Keratinocyte (primary cell): ENCODE results near the gene ST3GAL2.

ENCODE experiments used
- CTCF ChIP-seq, 3 experiments: IDR thresholded peaks in 1 of 3; conservative IDR thresholded peaks in 1 of 3; optimal IDR thresholded peaks in 1 of 3; 2 replicates in 2 of 3; 3 replicates in 1 of 3; pipeline versions ENCODE3 to v1.5.1; 2011; ENCODE audit warnings: low read length in 3 of 3, mild to moderate bottlenecking in 3 of 3, moderate library complexity in 2 of 3, control low read depth in 1 of 3, inconsistent platforms in 1 of 3; ENCODE audit not compliant: insufficient read depth in 2 of 3; ENCODE audit errors: extremely low read depth in 1 of 3
- EZH2 ChIP-seq: IDR thresholded peaks from one replicate; pipeline ENCODE4 v1.6.1; 2012; ENCODE audit warnings: inconsistent platforms, mild to moderate bottlenecking, low read length, moderate library complexity

- TF ChIP-seq EZH2 (no peak), CTCF (optimal IDR thresholded peaks at IDR 0.05 in 1 of 3, IDR thresholded peaks at IDR 0.05 in 1 of 3, conservative IDR thresholded peaks at IDR 0.05 in 1 of 3; ENCODE audit: extremely low read depth in 1 of 3, insufficient read depth in 2 of 3, low read length in 3 of 3) (no peak)
These were observed 63.0 kb downstream of the ST3GAL2 start for GRCh38 chr16:70375636-70376611.
